DOHH2 (cell line): ENCODE data around the gene CCDC169.

Source experiments
- H3F3A ChIP-seq: fragments of 200-600 bp; sonication (generic), shearing (Covaris generic); 2 replicates; pipeline ENCODE4 v1.6.0; 2016; ENCODE audit warnings: antibody characterized with exemption, mild to moderate bottlenecking; ENCODE audit not compliant: control insufficient read depth, insufficient read depth
- H3K27ac ChIP-seq: fragments of 200-600 bp; sonication (generic); 2 replicates; pipeline ENCODE4 v1.5.1; 2014; ENCODE audit warnings: low read depth, mild to moderate bottlenecking, low read length, moderate library complexity
- H3K27me3 ChIP-seq: fragments of 200-600 bp; sonication (generic); 2 replicates; pipeline ENCODE4 v1.6.1; 2014; ENCODE audit warnings: mild to moderate bottlenecking, low read length, mixed read lengths; ENCODE audit not compliant: control insufficient read depth
- H3K36me3 ChIP-seq: fragments of 200-600 bp; sonication (generic); 2 replicates; pipeline ENCODE4 v1.6.1; 2014; ENCODE audit warnings: mild to moderate bottlenecking, low read length, moderate library complexity, mixed read lengths; ENCODE audit not compliant: control insufficient read depth
- H3K4me1 ChIP-seq: fragments of 200-600 bp; sonication (generic); 2 replicates; pipeline ENCODE4 v1.6.1; 2014; ENCODE audit warnings: mild to moderate bottlenecking, low read length, mixed read lengths; ENCODE audit not compliant: control insufficient read depth
- H3K4me2 ChIP-seq: fragments of 200-600 bp; sonication (generic); 2 replicates; pipeline ENCODE4 v1.6.0; 2014; ENCODE audit warnings: mild to moderate bottlenecking, low read length, moderate library complexity
- H3K4me3 ChIP-seq: fragments of 200-600 bp; sonication (generic); 2 replicates; pipeline ENCODE4 v1.5.1; 2014; ENCODE audit warnings: mild to moderate bottlenecking, low read length, mixed read lengths
- H3K79me2 ChIP-seq: fragments of 200-600 bp; sonication (generic); 2 replicates; pipeline ENCODE4 v1.6.1; 2014; ENCODE audit warnings: mild to moderate bottlenecking, low read length, mixed read lengths; ENCODE audit not compliant: control insufficient read depth
- H3K9me2 ChIP-seq: fragments of 200-600 bp; sonication (generic); replicated peaks from 2 replicates; pipeline ENCODE4 v1.6.1; 2014; ENCODE audit warnings: mild to moderate bottlenecking, low read length, mixed read lengths; ENCODE audit not compliant: control insufficient read depth
- H3K9me3 ChIP-seq: fragments of 200-600 bp; sonication (generic); 2 replicates; pipeline ENCODE4 v1.6.1; 2014; ENCODE audit warnings: antibody characterized with exemption, low read length, mixed read lengths; ENCODE audit not compliant: control insufficient read depth, insufficient read depth
- H4K20me1 ChIP-seq: fragments of 200-600 bp; sonication (generic); 2 replicates; pipeline ENCODE4 v1.6.0; 2014; ENCODE audit warnings: low read depth, mild to moderate bottlenecking, antibody characterized with exemption, low read length, moderate library complexity; ENCODE audit not compliant: control insufficient read depth, insufficient read depth
- EZH2phosphoT487 ChIP-seq: fragments of 200-600 bp; sonication (generic); IDR thresholded peaks from 2 replicates; pipeline ENCODE4 v1.6.1; 2017; ENCODE audit warnings: borderline replicate concordance, mild to moderate bottlenecking, antibody characterized with exemption, low read length, moderate library complexity, mixed read lengths
- TF ChIP-seq, protein P1 (sequence below): fragments of 200-600 bp; sonication (generic); IDR thresholded peaks from one replicate; pipeline ENCODE4 v1.5.1; 2014; ENCODE audit warnings: antibody characterized with exemption, mild to moderate bottlenecking, low read depth, low read length; ENCODE audit not compliant: poor library complexity, severe bottlenecking

The CCDC169 gene

DNA sequence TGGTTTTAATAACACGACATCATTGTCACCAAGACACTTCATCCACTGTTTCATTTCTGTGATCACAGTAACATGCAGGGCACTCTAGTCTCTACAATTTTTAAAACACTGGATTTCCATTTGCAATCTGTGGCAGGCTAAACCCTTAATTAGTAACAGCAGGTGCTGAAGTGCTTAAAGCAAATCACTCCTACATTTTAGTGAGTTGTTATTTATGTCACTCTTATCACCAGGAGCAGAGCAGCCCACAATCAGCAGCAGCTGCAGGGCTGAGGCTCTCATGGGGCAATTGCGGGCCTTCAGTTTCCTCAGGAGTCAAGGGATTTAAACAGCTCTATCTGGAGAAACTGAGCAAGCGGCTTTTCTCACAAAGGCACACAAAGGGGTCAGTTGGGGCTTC, 84.8 kb downstream of the CCDC169 start:
- TF ChIP-seq, protein P1, sequence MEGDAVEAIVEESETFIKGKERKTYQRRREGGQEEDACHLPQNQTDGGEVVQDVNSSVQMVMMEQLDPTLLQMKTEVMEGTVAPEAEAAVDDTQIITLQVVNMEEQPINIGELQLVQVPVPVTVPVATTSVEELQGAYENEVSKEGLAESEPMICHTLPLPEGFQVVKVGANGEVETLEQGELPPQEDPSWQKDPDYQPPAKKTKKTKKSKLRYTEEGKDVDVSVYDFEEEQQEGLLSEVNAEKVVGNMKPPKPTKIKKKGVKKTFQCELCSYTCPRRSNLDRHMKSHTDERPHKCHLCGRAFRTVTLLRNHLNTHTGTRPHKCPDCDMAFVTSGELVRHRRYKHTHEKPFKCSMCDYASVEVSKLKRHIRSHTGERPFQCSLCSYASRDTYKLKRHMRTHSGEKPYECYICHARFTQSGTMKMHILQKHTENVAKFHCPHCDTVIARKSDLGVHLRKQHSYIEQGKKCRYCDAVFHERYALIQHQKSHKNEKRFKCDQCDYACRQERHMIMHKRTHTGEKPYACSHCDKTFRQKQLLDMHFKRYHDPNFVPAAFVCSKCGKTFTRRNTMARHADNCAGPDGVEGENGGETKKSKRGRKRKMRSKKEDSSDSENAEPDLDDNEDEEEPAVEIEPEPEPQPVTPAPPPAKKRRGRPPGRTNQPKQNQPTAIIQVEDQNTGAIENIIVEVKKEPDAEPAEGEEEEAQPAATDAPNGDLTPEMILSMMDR, result no peak
- TF ChIP-seq EZH2phosphoT487, result no peak
- Histone ChIP-seq H3K4me1 (no peaks in the 10 kb centered on the region), H3F3A (no peaks in the 10 kb centered on the region), H3K4me3 (no peak overlapping the region), H3K36me3 (no peaks in the 10 kb centered on the region), H3K9me3 (peaks cover 3% of the 10 kb centered on the region; the same call in 1 of the 2 replicates), H3K27ac (no peak overlapping the region), H4K20me1 (no peaks in the 10 kb centered on the region), H3K4me2 (no peak overlapping the region), H3K79me2 (no peaks in the 10 kb centered on the region), H3K27me3 (no peaks in the 10 kb centered on the region), H3K9me2 (no peaks in the 10 kb centered on the region)

DNA sequence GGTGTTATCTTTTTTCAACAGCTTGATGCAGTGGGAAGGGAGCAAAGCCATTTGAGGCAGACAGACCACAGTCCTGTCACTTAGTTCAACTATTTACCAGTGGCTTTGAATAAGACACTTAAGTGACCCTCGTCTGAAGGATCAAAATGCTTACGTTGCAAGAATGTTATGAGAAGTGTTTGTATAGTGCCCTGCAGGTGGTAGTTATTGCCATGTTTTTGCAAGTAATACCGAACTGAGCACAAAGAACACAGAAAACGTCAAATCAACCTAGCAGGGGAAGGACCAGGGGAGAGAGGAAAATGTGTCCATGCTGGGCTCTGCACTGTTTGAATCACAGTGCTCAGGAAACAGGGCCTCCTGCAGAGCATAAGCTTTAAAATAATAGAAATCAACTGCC, 86.0 kb downstream of the CCDC169 start:
- Histone ChIP-seq H4K20me1 (no peaks in the 10 kb centered on the region), H3K36me3 (no peaks in the 10 kb centered on the region), H3K79me2 (no peaks in the 10 kb centered on the region), H3K27me3 (no peaks in the 10 kb centered on the region), H3F3A (no peaks in the 10 kb centered on the region), H3K9me2 (no peaks in the 10 kb centered on the region), H3K9me3 (peaks cover 3% of the 10 kb centered on the region; the same call in 1 of the 2 replicates), H3K4me3 (no peak overlapping the region), H3K4me1 (no peaks in the 10 kb centered on the region), H3K4me2 (no peak overlapping the region), H3K27ac (no peak overlapping the region)
- no peak for TF ChIP-seq EZH2phosphoT487
- TF ChIP-seq, protein P1, result no peak

DNA sequence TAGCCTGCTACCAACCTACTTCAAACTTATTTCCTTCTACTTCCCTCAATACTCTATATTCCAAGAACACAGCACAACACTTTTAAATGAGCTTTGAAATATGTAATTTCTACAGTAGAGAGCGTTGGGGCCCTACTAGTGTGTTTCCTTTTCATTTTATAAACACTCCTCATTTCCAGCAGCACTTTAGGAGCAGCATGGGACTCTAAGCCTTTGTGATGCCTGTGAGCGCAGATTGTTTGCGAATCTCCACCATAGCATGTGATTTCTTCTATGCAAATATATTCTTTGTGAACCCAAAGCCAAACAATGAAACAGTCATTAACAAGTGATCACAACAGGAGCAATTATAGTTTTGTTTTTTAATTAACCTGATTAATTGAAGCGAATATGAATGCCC, 86.9 kb downstream of the CCDC169 start:
- no peak for TF ChIP-seq EZH2phosphoT487
- TF ChIP-seq, protein P1, result no peak

More for the DNA sequence above, 86.9 kb downstream of the CCDC169 start:
- Histone ChIP-seq H3K9me3 (peaks cover 3% of the 10 kb centered on the region; the same call in 1 of the 2 replicates), H3K27me3 (no peaks in the 10 kb centered on the region), H3K36me3 (no peaks in the 10 kb centered on the region), H3K9me2 (no peaks in the 10 kb centered on the region), H3K4me3 (no peak overlapping the region), H3K4me2 (no peak overlapping the region), H3K27ac (no peak overlapping the region), H4K20me1 (no peaks in the 10 kb centered on the region), H3K4me1 (no peaks in the 10 kb centered on the region), H3F3A (no peaks in the 10 kb centered on the region), H3K79me2 (no peaks in the 10 kb centered on the region)
